Raji (cell line): Measurements from ENCODE around the gene STXBP6.

Experiments
- POLR2A ChIP-seq: IDR thresholded peaks from 2 replicates; pipeline ENCODE4 v1.6.1; 2011; ENCODE audit warnings: low read depth, low read length, control low read depth; ENCODE audit not compliant: insufficient read depth

Gene STXBP6

DNA sequence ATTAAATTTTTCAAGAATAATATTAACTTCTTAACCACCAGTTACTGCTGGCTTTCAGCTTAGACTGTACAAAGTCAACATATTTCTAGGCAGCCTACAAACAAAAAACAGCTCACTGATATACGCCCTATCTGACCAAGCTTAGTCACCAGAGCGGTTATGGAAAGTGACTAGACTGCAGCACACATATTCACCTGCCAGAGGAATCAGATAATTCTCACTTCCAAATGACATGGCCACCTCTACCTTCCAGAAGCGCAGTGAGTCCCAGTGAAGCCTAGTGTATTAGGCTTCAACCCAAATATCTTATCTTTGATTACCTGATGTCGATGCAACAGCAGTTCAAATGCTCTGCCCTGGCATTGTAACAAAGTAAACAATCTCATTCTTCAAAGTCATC lies 8.5 kb downstream of the STXBP6 start:
- TF ChIP-seq POLR2A: no peak

DNA sequence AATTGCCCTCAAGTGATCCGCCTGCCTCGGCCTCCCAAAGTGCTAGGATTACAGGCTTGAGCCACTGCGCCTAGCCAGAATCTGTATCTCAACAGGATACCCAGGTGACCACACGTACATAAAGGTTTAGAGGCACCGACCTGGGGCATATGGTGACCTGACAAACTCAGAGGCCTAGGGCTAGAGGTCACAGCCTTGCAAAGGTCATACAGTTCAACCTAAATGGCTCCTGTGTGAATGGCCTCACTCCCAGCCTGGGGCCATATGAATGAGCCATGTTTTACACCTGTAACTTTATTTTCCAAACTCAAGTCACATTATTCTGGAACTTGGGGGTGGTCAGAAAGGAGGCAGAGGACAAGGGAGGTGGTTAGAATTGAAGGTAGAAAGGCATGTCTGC lies 10.0 kb downstream of the STXBP6 start:
- TF ChIP-seq POLR2A: no peak

DNA sequence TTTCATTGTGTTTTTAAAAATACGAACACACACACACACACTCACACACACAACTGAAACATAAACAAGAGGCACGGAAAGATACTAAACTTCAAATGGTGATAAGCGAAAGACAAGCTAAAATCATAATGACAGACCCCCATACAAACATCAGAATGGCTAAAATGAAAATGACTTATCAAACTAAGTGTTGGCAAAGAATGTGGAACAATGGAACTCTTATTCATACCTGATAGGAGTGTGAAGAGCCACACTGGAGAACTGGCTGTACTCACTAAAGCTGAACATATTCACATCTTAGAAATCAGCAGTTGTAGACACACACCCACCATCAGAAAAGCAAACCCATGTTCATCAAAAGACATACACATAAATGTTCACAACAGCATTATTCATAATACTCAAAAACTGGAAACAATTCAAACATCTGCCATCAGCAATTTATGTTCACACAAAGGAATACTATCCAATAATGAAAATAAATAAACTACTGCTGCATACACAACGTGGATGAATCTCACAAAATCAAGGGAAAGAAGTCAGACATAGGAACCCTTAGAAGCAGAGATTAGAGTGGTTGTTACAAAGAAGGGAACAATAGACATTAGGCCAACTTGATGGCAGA lies 11.8 kb downstream of the STXBP6 start:
- TF ChIP-seq POLR2A: no peak

DNA sequence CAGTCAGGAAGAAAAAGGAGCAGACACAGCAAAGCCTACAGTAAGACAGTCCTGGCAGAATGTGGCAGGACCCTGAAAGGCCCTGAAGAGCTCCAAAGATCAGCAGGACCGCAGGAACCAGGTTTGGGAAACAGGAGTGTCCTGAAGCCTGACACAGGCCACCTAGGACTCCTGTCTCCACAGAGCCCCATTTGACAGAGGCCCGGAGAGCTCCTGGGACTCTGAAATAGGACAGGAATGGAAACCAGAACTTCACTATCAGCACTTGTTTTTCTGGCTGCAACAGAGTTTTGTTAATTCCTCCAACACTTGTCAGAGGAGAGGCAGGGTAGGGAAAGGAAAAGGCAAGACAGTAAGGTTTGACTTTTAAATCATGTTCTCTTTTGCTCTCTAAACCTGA lies 12.9 kb downstream of the STXBP6 start:
- no peak for TF ChIP-seq POLR2A

DNA sequence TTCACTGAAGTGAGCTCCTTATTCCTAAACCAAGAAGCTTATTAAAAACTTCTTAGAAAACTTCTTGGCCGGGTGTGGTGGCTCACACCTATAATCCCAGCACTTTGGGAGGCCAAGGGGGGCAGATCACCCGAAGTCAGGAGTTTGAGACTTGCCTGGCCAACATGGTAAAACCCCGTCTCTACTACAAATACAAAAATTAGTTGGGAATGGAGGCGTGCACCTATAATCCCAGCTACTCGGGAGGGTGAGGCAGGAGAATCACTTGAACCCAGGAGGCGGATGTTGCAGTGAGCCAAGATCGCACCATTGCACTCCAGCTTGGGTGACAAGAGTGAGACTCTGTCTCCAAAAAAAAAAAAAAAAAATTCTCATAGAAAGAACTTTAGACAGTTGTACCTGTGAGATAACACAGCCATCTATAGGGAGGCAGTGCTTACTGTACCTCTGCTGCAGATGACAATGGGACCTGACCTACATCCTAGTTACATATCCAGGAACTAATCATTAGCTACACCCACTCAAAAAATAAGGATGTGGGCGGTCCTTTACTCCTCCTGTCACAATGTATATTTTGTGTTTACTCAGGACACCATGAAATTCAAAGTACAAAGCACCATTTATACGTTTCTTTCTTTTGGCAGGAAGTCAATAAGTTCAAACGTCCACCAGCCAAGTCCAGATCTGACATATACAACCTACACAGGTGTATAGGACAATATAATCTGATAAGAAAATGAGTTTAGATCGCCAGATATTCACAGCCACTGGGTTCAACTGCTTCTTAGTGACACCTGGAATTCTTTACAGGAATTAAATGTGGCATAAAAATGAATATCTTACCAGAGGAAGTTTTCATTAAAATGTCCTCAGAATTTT lies 14.9 kb downstream of the STXBP6 start:
- TF ChIP-seq POLR2A: no peak

- TF ChIP-seq POLR2A: no peak
Observed at GRCh38 chr14:25033358-25033757, 16.6 kb downstream of the STXBP6 start.

DNA sequence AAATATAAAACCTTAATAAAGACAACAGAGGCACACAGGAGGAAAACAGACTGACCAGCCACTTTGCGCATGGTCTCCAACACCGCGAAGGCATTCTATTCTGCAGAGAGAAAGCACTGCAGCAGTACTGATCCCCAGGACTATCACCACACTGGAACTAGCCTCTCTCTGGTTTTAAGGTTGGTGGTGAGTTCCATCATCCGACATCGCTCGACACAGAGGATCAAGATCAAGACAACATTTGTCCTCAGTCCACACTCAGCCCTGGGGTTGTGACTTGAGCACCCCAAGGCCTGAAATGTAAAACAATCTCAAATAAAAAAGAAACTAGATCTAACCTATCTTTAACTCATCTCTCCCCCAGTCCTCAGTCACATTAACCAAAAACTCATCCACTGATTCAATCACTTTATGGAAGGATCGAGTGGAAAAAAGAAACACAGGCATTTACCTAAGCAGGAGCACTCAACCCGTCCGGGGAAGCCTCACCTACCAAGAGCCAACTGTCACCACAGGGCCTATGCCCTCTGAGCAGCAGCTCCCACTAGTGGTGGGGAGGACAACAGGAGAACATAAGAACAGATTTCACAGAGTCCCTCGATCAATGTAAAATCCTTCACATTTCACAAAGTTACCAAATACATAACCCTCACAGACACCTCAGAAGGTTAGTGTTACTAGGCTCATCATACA lies 17.7 kb downstream of the STXBP6 start:
- TF ChIP-seq POLR2A: no peak

GRCh38 chr14:25026476-25027137 lies 23.3 kb downstream of the STXBP6 start:
- TF ChIP-seq POLR2A: no peak

- TF ChIP-seq POLR2A: no peak
Observed at GRCh38 chr14:25019892-25020291, 30.1 kb downstream of the STXBP6 start.

DNA sequence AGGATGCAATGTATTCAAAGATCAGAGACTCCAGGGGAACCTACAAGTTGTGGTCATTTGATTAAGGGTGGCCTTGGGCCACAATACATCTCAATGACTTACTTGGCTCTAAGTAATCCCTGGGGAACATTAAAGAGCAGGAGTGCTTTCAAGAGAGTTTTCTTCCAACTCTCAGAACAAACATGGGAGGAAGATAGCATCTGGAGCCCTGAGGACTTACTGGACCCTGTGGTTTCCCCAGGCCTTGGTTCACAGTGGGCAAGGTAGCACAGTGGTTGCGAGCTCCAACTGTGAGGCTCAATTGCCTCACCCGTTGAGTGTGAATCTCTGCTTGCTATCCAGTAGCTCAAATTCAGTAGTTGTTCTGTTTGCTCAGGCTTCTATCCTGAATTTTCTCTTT lies 32.4 kb downstream of the STXBP6 start:
- TF ChIP-seq POLR2A: no peak

DNA sequence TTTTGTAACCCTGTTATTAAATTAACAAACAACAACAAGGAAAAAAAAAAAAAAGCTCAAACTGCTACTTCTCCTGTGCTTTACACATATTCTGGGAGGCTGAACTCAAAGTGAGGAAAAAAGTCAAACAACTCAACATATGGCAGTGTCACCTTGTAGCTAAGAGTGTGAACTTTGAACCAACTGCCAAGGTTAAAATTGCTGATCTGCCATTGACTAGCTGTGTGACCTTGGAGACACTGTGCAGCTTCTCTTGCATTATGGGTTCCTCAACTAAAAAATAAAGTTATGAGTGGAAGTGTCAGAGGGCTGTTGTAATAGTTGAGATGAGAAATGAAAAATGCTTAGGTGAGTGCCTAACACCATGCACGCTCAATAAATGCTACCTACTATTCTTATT lies 34.2 kb downstream of the STXBP6 start:
- no peak for TF ChIP-seq POLR2A

DNA sequence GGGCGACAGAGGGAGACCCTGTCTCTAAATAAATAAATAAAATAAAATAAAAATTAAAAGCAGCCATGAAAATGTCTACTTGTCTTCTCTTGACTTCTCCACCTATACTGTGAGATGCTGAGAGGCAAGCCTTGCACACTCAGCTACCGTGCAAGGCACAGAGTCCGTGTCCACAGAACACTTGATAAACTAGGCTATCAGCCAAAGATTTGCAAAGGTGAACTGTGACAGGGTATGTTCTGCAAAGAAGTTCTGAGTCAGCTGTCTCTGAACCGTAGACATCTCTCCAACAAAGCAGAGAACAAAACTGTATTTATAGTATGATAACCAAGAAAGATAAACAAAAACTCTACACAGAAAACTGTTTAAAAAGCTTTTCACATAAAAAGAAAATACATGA lies 35.5 kb downstream of the STXBP6 start:
- no peak for TF ChIP-seq POLR2A

- no peak for TF ChIP-seq POLR2A
Observed at GRCh38 chr14:25011095-25011494, 38.9 kb downstream of the STXBP6 start.

- no peak for TF ChIP-seq POLR2A
Observed at GRCh38 chr14:25010471-25010870, 39.5 kb downstream of the STXBP6 start.

DNA sequence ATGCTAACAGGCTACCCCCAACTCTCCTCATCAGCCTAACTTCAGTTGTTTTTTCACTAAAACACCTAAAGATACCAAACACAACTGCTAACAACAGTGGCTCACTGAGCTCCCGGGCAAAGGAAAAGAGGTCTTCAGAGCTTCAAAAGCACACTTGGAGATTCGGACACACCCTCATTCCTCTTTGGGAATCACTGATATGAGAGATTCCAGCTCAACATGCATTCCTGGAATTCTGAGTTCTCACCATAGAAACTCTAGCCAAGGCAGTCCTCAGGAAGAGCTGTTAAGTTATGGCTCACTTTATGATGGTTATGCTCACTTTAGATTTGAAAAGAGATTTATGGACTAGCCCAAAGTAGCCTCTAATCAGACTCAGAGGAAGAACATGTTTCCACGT lies 40.1 kb downstream of the STXBP6 start:
- no peak for TF ChIP-seq POLR2A
